Stimulated activated CD8-positive, alpha-beta memory T cell treated with anti-CD3 and anti-CD28 coated beads, Interleukin-15, amount 100 ng/mL, for 48 hours (primary cell): ENCODE measurements around the gene CSNK2B.
A peak's percentile ranks its signal among the peaks of the same experiment; 100 is the strongest.

Experiments
- DNase-seq, 2 donors: peaks; one replicate each; pipeline ENCODE4 v3.0.0-alpha.2; 2020; ENCODE audit warnings: low read depth in 2 of 2

Gene CSNK2B

DNA sequence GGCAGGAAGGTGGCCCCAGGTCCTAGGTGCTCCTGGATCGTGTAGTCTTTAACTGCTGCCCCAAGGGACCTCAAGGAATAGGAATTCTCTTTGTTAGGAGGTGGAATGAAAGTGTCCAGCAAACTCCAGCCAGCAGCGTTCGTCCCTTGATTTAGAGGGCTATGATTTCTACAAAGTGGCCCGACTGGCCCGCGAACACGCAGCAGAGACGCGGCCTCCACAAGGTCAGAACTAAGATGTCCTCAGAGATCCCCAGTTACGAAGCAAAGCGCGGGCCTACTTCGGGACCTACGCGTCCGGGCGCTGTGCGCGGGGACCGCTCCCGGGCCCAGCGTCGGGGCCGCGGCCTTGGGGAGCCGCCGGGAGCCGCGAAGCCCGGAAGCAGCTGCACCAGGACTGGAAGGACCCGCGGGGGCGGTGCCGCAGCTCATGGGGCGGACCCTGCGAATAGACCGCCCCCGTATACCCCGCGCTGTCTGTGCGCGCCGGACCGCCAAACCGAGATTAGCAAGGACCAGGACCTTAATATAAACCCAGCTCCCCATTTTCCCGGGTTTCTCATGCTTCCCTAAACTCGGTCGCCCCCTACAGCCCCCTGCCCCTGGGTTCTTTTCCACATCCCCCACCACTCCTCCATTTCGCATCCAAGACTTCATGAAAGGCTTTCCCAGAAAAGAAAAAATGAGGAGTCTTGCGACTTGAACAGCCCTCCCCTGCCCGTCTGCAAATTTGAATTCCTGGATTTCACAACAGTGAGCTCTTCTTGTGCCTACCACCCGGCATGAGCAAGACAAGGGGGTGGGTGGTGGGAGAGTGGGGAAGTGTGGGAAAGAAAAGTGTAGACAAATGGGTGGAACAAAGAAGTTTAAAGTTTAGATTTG lies 5.3 kb upstream of the CSNK2B start, which contains the start of gene C6orf47:
TSS of gene C6orf47 (minus strand) at position 398 of the 881 bp plus-strand sequence. CDS start 831 bp downstream, outside the sequence.
- peak; percentile 75 to 76 for DNase-seq

DNA sequence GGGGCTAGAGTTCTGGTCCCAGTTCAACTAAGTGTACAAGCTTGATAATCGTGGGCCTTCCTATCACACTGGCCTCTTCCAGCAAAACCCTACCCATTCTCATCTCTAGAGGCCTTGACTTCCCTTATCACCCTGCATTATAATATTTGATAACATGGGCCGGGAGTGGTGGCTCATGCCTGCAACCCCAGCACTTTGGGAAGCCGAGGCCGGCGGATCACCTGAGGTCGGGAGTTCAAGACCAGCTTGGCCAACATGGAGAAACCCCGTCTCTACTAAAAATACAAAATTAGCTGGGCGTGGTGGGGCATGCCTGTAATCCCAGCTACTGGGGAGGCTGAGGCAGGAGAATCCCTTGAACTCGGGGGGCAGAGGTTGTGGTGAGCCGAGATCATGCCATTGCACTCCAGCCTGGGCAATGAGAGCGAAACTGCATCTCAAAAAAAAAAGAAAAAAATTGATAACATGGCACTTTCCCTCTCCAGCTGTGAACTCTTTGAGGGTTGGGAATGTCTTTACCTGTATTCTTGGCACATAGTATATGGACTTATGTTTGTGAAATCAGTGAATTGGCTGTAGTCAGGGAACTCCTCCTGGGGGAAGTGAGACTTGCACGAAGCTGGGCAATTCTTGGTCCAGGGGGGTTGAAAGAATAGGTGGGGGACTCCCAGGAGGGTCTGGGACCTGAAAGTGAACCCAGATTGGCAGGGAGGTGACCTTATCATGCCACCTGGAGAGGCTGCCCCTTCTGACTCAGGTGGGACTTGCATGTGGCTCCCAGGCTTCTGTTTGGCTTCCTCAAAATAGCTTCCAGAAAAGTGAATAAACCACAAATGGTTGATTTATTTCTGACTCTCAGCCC lies 4.4 kb upstream of the CSNK2B start:
- no peak for DNase-seq

- no peak for DNase-seq
Measured at GRCh38 chr6:31662124-31662723, 3.7 kb upstream of the CSNK2B start.

DNA sequence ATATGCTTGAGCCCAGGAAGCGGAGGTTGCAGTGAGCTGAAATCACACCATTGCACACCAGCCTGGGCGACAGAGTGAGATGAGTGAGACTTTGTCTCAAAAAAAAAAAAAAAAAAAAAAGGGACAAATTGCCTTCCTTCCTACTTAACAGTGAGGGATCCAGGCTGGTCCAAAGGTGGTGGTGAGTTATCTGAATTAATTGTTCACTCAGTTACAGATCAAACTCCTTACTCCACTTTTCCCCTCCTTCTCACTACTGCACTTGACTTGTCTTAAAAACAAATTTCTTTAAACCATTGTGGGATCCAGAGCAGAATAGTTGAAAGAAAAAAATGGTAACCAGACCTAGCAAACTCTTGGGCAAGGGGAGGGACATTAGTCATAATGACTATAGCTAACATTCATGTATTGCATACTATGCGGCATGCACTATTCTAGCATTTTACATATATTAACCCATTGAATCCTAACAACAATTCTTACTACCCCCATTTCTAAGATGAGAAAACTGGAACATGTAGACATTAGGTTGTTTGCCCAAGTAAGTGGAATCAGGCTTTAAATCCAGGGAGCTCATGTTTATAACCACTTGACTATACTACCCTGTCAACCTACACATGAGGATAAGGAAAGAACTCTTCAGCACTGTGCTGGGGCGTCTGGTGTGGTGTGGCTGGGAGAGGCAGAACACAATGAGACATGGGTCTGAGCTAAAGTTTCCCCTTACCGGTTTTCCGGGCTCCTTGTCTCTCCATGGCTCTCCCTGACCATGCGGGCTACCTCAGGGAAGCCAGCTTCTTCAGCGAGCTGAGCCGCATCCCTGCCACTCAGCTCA lies 2.5 kb upstream of the CSNK2B start:
- DNase-seq, result no peak

GRCh38 chr6:31663961-31664789 lies 1.7 kb upstream of the CSNK2B start:
- DNase-seq, result no peak

- DNase-seq, result peak; percentile 85 to 86
Measured at GRCh38 chr6:31664790-31665500, 935 bp upstream of the CSNK2B start, which contains the start of gene GPANK1. Gene GPANK1, minus strand, starts transcription at chr6:31664997. Its CDS starts 519 bp downstream, at chr6:31664478.

DNA sequence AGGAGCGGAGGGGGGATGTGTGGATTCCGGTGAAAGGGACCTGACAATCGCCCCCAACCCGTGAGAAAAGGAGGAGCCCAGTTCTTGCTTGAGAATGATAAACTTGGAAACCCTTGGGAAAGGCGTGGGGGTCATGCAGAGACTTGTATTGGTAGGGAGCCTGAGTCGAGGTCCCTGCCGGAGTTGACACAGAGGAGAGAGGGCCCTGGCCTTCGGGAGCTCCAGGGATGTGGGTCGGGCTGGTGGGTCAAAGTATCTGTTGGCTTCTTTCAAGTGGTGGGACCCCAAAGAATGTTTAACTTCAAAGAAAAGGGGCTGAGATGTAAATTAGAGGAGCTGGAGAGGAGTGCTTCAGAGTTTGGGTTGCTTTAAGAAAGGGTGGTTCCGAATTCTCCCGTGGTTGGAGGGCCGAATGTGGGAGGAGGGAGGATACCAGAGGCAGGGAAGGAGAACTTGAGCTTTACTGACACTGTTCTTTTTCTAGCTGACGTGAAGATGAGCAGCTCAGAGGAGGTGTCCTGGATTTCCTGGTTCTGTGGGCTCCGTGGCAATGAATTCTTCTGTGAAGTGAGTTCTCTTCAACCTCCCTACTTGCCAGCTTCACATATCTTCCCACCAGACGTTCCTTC lies 571 bp downstream of the CSNK2B start:
- no peak for DNase-seq

DNA sequence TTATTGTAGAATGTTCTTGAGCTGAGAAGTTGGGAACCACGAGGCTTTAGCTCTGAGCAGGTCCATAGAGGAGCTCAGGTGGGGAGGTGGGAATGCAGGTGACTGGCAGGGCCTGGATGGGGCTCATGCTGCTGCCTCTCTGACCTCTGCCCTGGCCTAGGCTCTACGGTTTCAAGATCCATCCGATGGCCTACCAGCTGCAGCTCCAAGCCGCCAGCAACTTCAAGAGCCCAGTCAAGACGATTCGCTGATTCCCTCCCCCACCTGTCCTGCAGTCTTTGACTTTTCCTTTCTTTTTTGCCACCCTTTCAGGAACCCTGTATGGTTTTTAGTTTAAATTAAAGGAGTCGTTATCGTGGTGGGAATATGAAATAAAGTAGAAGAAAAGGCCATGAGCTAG lies 3.8 kb downstream of the CSNK2B start, which contains the start of gene LY6G5B:
TSS of gene LY6G5B (plus strand) at position 301 of the 400 bp plus-strand sequence. CDS start 975 bp downstream, outside the sequence.
- no peak for DNase-seq

DNA sequence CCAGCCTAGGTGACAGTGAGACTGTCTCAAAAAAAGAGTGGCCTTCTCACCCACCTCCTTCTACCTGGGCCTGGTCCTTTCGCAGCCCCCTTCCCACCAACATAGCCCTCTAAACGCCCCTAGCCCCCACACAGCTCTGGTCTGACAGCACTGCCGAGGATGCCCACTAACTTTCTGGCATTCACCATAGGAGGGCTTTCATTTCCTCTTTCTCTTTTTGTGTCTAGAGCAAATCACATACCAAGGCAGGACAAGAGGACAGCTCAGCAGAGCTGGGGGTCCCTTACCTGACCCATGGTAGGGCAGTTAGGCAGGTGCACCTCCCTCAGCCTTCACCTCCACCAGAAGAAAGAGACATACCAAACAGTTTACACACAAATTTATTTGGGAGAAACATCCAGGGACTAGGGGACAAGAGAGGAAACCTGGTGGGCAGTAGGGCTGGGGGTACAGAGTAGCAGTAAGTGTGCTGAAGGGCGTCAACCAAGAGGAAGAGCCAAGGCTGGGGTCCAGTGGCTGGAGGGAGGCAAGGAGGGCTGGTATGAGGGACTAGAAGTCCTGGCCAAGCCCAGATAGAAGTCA lies 10.5 kb downstream of the CSNK2B start:
- no peak for DNase-seq

DNA sequence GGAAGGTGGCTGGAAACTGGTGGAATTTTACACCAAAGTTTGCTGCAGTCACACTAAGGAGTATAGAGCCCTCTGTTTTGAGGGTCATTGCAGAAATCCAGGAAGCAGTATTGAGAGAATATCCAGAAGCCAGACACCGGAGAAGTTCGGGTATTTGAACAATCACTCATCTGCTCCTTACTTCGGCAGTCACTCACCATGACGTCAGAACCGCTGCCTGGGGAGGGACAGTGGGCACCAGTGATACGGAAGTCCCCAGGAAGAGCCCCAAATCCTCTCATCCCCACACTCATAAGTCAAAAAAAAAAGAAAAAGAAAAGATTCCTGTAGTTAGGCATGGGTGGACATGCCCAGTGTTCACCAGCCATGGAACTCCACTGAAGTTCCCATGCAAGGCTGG lies 11.0 kb downstream of the CSNK2B start:
- no peak for DNase-seq

GRCh38 chr6:31677955-31678354 lies 12.1 kb downstream of the CSNK2B start:
- no peak for DNase-seq

- DNase-seq, result peak; percentile 34 to 43
Measured at GRCh38 chr6:31680226-31681134, 14.6 kb downstream of the CSNK2B start, which contains the start of gene LY6G5C. Gene LY6G5C, minus strand, starts transcription at chr6:31681067. Its CDS starts 694 bp downstream, at chr6:31680373.

- peak in 1 of 2 donors; percentile 31 for DNase-seq
Measured at GRCh38 chr6:31681135-31681671, 15.3 kb downstream of the CSNK2B start.

- DNase-seq, result no peak
Measured at GRCh38 chr6:31683591-31683990, 17.7 kb downstream of the CSNK2B start.

DNA sequence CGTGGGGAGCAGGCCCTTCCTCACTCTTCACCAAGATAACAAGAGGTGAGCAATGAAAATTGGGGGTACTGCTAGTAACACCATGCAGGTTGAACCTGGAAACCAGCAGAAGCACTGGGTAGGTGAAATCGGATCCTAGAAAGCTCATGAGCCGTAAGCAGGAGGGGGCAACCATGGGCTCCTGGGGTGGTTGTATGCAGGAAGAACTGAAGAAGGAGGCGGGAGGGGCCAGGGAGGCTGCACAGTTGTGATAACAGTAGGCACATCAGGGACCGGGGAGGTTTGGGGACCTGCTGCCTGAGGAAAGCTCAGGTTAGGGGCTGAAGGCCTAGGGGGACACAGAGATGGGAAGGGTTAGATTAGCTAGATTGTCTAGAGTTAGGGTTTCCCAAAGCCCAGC lies 20.6 kb downstream of the CSNK2B start:
- no peak for DNase-seq

- no peak for DNase-seq
Measured at GRCh38 chr6:31687321-31687720, 21.4 kb downstream of the CSNK2B start.
